B cell (primary cell): Measurements from ENCODE around the gene HS6ST3. TPM values are rescaled to one million over a fixed set of nuclear protein-coding genes. Genes with fewer than 3 reads are reported as not detected.

Experiments used
- ATAC-seq: fragments of 200-7000 bp; cut with Tn5 transposase; one replicate; pipeline ENCODE4 v1.10.0; 2021; ENCODE audit warnings: low read depth, mild to moderate bottlenecking, moderate number of reproducible peaks, moderate library complexity
- CTCF ChIA-PET: fragments of 350-600 bp; sonication (Branson Sonifier 250); formaldehyde crosslinking; loops from one replicate; lab custom pipeline; 2021; ENCODE audit warnings: antibody characterized with exemption, inconsistent platforms; lab: Charles Lee
- POLR2A ChIA-PET: fragments of 350-600 bp; sonication (Branson Sonifier 250); formaldehyde crosslinking; loops from one replicate; lab custom pipeline; 2021; ENCODE audit warnings: antibody characterized with exemption; lab: Charles Lee
- DNase-seq: peaks from one replicate; pipeline ENCODE4 v3.0.0; 2013
- H2AFZ ChIP-seq: 2 replicates; pipeline ENCODE4 v1.6.1; 2012; ENCODE audit warnings: mild to moderate bottlenecking, low read depth, low read length; ENCODE audit not compliant: insufficient read depth, poor library complexity, severe bottlenecking
- H3K27ac ChIP-seq, 2 donors: 1 replicate in 1 of 2; 2 replicates in 1 of 2; pipeline ENCODE4 v1.5.1; 2012 to 2013; ENCODE audit warnings: low read length in 2 of 2, mild to moderate bottlenecking in 2 of 2, moderate library complexity in 1 of 2
- H3K27me3 ChIP-seq, 4 experiments: fragments of 200-600 bp in 1 of 4; sonication (generic) in 1 of 4; replicated peaks in 1 of 4; 1 replicate in 2 of 4; 2 replicates in 2 of 4; pipeline versions ENCODE4 v1.6.1 to v1.7.0; 2013 to 2016; ENCODE audit warnings: low read length in 3 of 4, mild to moderate bottlenecking in 2 of 4, mixed read lengths in 1 of 4, moderate library complexity in 1 of 4; ENCODE audit not compliant: insufficient read depth in 4 of 4, control insufficient read depth in 3 of 4; ENCODE audit errors: control extremely low read depth in 1 of 4
- H3K36me3 ChIP-seq, 2 experiments: replicated peaks in 1 of 2; 1 replicate in 1 of 2; 2 replicates in 1 of 2; pipeline versions ENCODE4 v1.6.1 to v1.7.1; 2013; ENCODE audit warnings: low read length in 1 of 2; ENCODE audit not compliant: insufficient read depth in 2 of 2, control insufficient read depth in 1 of 2; ENCODE audit errors: control extremely low read depth in 1 of 2, extremely low read depth in 1 of 2
- H3K4me1 ChIP-seq, 2 donors: fragments of 200-600 bp in 1 of 2; sonication (generic) in 1 of 2; 1 replicate in 1 of 2; 2 replicates in 1 of 2; pipeline versions ENCODE4 v1.5.1 to v1.6.1; 2013 to 2017; ENCODE audit warnings: low read length in 2 of 2; ENCODE audit not compliant: control insufficient read depth in 2 of 2, insufficient read depth in 2 of 2
- H3K4me2 ChIP-seq: replicated peaks from 2 replicates; pipeline ENCODE3; 2012; ENCODE audit warnings: mild to moderate bottlenecking, low read depth, low read length; ENCODE audit not compliant: poor library complexity, severe bottlenecking
- H3K4me3 ChIP-seq, 5 experiments: fragments of 200-600 bp in 1 of 5; sonication (generic) in 1 of 5; 1 replicate in 3 of 5; 2 replicates in 2 of 5; pipeline versions ENCODE4 v1.5.1 to v1.7.0; 2011 to 2016; ENCODE audit warnings: low read length in 4 of 5, mild to moderate bottlenecking in 4 of 5, low read depth in 2 of 5, control low read depth in 1 of 5, moderate library complexity in 1 of 5; ENCODE audit not compliant: insufficient read depth in 1 of 5; ENCODE audit errors: control extremely low read depth in 1 of 5, extremely low read depth in 1 of 5
- H3K79me2 ChIP-seq: fragments of 200-600 bp; sonication (generic); one replicate; pipeline ENCODE4 v1.6.0; 2016; ENCODE audit warnings: low read length; ENCODE audit not compliant: control insufficient read depth, insufficient read depth
- H3K9ac ChIP-seq: fragments of 200-600 bp; sonication (generic); 2 replicates; pipeline ENCODE4 v1.6.1; 2017; ENCODE audit warnings: mild to moderate bottlenecking, low read length, moderate library complexity
- H3K9me3 ChIP-seq, 3 donors: one replicate each; pipeline versions ENCODE4 v1.6.1 to v1.7.1; 2013; ENCODE audit warnings: low read length in 2 of 3; ENCODE audit not compliant: control insufficient read depth in 2 of 3, insufficient read depth in 1 of 3; ENCODE audit errors: control extremely low read depth in 1 of 3
- H4K20me1 ChIP-seq: 2 replicates; pipeline ENCODE4 v1.6.0; 2012; ENCODE audit warnings: mild to moderate bottlenecking, low read length; ENCODE audit not compliant: insufficient read depth, control insufficient read depth, poor library complexity, severe bottlenecking
- H3K27ac Mint-ChIP-seq: one replicate; pipeline ENCODE4 v1.8.0; 2021; ENCODE audit warnings: mixed read lengths
- H3K27me3 Mint-ChIP-seq: one replicate; pipeline ENCODE4 v1.8.0; 2021; ENCODE audit warnings: mixed read lengths
- H3K4me1 Mint-ChIP-seq: one replicate; pipeline ENCODE4 v1.8.0; 2021; ENCODE audit warnings: mixed read lengths
- H3K4me3 Mint-ChIP-seq: one replicate; pipeline ENCODE4 v1.8.0; 2021; ENCODE audit warnings: mixed read lengths
- H3K9me3 Mint-ChIP-seq: one replicate; pipeline ENCODE4 v1.8.0; 2022; ENCODE audit warnings: mixed read lengths; ENCODE audit not compliant: insufficient read depth
- EZH2 ChIP-seq: IDR thresholded peaks from 2 replicates; pipeline ENCODE4 v1.6.1; 2012; ENCODE audit warnings: borderline replicate concordance, low read depth, mild to moderate bottlenecking, moderate library complexity, low read length; ENCODE audit not compliant: insufficient read depth, poor library complexity, severe bottlenecking
- WGBS: methylation state at CpG from one replicate; pipeline ENCODE4 v1.1.5; 2013; ENCODE audit warnings: missing lambda C conversion rate; ENCODE audit not compliant: insufficient coverage; 5-methylcytosine and 5-hydroxymethylcytosine counted together
- intact Hi-C: fragments of 100-400 bp; cut with micrococcal nuclease; formaldehyde crosslinking; loops from one replicate; pipeline ENCODE4 v1.10.0; 2022
- polyA plus RNA-seq: library from polyadenylated mRNA; depleted of rRNA; stranded (reverse); fragments of >200 nt; gene quantifications from 2 replicates; pipeline ENCODE4 v1.2.3, GENCODE V29; 2012
- total RNA-seq, 2 donors: library from RNA; stranded (reverse); fragments of 120-200 nt in 1 of 2; gene quantifications; 1 replicate in 1 of 2; 2 replicates in 1 of 2; pipeline versions ENCODE4 v1.2.3 to v1.2.4, GENCODE V29; 2013 to 2022
- TF ChIP-seq, protein P1 (sequence below): fragments of 200-600 bp; IDR thresholded peaks from one replicate; pipeline ENCODE4 v1.8.0; 2022; ENCODE audit warnings: antibody characterized with exemption, mild to moderate bottlenecking

HS6ST3 gene
- total and polyA plus RNA-seq, 2 donors (not counting 1 experiment from before 2014, with no cell fraction given) = not detected

DNA sequence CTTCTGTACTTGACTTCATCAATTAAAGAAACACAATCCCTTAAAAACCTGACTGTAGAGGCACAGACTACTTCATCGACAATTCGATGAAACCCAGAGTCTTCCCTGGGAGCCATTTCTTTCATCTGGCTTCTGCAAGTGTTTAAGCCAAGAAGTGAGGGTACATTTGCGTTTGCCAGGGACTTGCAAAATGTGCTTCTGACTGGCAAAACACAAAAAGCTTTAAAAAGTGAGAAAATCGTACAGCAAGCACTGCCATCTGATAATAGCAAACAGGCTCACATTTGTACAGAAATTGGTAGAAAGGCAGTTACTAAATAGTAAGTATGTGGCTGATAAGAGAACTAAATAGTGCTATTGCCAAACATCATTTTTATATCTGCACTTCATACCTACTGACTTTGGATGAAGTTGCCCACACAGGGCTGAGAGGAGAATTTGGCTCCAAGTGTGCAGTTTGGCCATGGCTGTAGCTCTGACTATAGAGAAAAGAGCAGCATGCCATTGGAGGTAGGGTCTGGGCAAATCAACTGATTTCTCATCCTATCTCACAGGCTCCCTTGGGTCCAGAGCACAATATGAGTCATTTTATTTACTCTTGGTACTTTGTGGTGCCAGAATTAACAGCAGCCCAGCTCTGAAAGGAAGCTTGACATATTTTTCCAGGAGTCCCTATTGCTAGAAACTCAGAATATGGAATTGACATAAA lies 546.2 kb downstream of the HS6ST3 start:
- Histone ChIP-seq H2AFZ (no peak overlapping the region), H3K79me2 (no peaks in the 10 kb centered on the region), H4K20me1 (no peaks in the 10 kb centered on the region), H3K9me3 (peaks cover 0 to 3% (median 0%) of the 10 kb centered on the region in 3 donors), H3K4me2 (no peak overlapping the region), H3K4me3 (no peak overlapping the region), H3K4me1 (no peaks in the 10 kb centered on the region), H3K27ac (no peak overlapping the region), H3K36me3 (no peaks in the 10 kb centered on the region), H3K27me3 (no peaks in the 10 kb centered on the region), H3K9ac (no peak overlapping the region)
- 82% methylated on average over 3 of the region's 4 CpGs for WGBS
- POLR2A ChIA-PET = no interaction called here
- no peak for TF ChIP-seq EZH2
- TF ChIP-seq, protein P1, sequence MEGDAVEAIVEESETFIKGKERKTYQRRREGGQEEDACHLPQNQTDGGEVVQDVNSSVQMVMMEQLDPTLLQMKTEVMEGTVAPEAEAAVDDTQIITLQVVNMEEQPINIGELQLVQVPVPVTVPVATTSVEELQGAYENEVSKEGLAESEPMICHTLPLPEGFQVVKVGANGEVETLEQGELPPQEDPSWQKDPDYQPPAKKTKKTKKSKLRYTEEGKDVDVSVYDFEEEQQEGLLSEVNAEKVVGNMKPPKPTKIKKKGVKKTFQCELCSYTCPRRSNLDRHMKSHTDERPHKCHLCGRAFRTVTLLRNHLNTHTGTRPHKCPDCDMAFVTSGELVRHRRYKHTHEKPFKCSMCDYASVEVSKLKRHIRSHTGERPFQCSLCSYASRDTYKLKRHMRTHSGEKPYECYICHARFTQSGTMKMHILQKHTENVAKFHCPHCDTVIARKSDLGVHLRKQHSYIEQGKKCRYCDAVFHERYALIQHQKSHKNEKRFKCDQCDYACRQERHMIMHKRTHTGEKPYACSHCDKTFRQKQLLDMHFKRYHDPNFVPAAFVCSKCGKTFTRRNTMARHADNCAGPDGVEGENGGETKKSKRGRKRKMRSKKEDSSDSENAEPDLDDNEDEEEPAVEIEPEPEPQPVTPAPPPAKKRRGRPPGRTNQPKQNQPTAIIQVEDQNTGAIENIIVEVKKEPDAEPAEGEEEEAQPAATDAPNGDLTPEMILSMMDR = no peak
- no peaks in the 10 kb centered on the region for H3K27me3 Mint-ChIP-seq
- DNase-seq (no peak), ATAC-seq (no peak)
- no peak overlapping the region for H3K4me3 Mint-ChIP-seq
- H3K9me3 Mint-ChIP-seq = peaks cover 5% of the 10 kb centered on the region
- H3K27ac Mint-ChIP-seq = no peak overlapping the region
- no peaks in the 10 kb centered on the region for H3K4me1 Mint-ChIP-seq
- CTCF ChIA-PET = no interaction called here
- intact Hi-C loops = no loop called here

DNA sequence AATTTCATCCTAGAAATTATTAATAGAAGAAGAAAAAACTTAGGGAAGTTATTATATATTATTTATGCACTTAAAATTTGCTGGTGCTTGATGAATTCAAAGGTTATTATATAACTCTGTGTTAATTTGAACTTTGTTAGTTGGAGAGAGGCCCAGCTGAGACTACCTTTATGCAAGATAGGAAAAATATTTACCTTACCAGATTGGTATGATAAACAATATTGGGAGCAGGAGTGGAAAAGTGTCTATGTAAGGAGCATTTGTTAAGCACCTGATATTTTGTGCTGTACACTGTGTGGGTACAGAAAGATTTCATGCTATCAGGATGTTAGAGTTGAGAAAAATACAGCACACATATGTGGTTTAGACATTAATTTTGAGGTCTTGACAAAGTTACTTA lies 547.1 kb downstream of the HS6ST3 start:
- ATAC-seq (no peak), DNase-seq (no peak)
- POLR2A ChIA-PET = no interaction called here
- H3K9me3 ChIP-seq = peaks cover 0 to 3% (median under 1%) of the 10 kb centered on the region in 3 donors
- H3K4me3 ChIP-seq = no peak overlapping the region
- H3K9me3 Mint-ChIP-seq = peaks cover 6% of the 10 kb centered on the region
- intact Hi-C loops = no loop called here
- no peak overlapping the region for H3K9ac ChIP-seq
- no peaks in the 10 kb centered on the region for H3K4me1 Mint-ChIP-seq
- CTCF ChIA-PET = no interaction called here
- TF ChIP-seq, protein P1 = no peak
- TF ChIP-seq EZH2 = no peak
- no peaks in the 10 kb centered on the region for H3K79me2 ChIP-seq
- H3K36me3 ChIP-seq = no peaks in the 10 kb centered on the region
- no peak overlapping the region for H3K27ac ChIP-seq
- no peaks in the 10 kb centered on the region for H3K27me3 ChIP-seq
- H3K4me3 Mint-ChIP-seq = no peak overlapping the region
- H3K27ac Mint-ChIP-seq = no peak overlapping the region
- no peak overlapping the region for H2AFZ ChIP-seq
- H3K4me2 ChIP-seq = no peak overlapping the region
- H3K27me3 Mint-ChIP-seq = no peaks in the 10 kb centered on the region
- no peaks in the 10 kb centered on the region for H3K4me1 ChIP-seq
- H4K20me1 ChIP-seq = no peaks in the 10 kb centered on the region
